Calu3 (cell line): ENCODE results near the gene IFT27. TPM values are rescaled to one million over a fixed set of nuclear protein-coding genes. Genes with fewer than 3 reads are reported as not detected.

Experiments used
- BruUV-seq: library from RNA; stranded (reverse); fragments of 400-500 nt; replicated peaks from 2 replicates; lab custom pipeline; 2021; lab: Mats Ljungman, UMichigan
- CTCF ChIA-PET: fragments of 300-600 bp; sonication (Branson Sonifier 250); formaldehyde crosslinking; loops from one replicate; lab custom pipeline; 2022; ENCODE audit warnings: antibody characterized with exemption; lab: Charles Lee
- DNase-seq: peaks from one replicate; pipeline ENCODE4 v3.0.0; 2022
- H3K27ac Mint-ChIP-seq: one replicate; pipeline ENCODE4 v1.8.0; 2022; ENCODE audit warnings: mixed read lengths; ENCODE audit not compliant: unreplicated experiment
- H3K27me3 Mint-ChIP-seq: one replicate; pipeline ENCODE4 v1.8.0; 2022; ENCODE audit warnings: mixed read lengths; ENCODE audit not compliant: unreplicated experiment
- H3K36me3 Mint-ChIP-seq: one replicate; pipeline ENCODE4 v1.8.0; 2022; ENCODE audit warnings: mild to moderate bottlenecking, moderate library complexity, mixed read lengths; ENCODE audit not compliant: insufficient read depth, unreplicated experiment
- H3K4me1 Mint-ChIP-seq: one replicate; pipeline ENCODE4 v1.8.0; 2022; ENCODE audit warnings: mild to moderate bottlenecking, low read depth, mixed read lengths; ENCODE audit not compliant: unreplicated experiment
- H3K4me3 Mint-ChIP-seq: one replicate; pipeline ENCODE4 v1.8.0; 2022; ENCODE audit warnings: mild to moderate bottlenecking, low read depth, moderate library complexity, mixed read lengths; ENCODE audit not compliant: unreplicated experiment
- H3K9me3 Mint-ChIP-seq: one replicate; pipeline ENCODE4 v1.8.0; 2022; ENCODE audit warnings: low read depth, mixed read lengths; ENCODE audit not compliant: unreplicated experiment
- intact Hi-C: fragments of 100-400 bp; cut with micrococcal nuclease; formaldehyde crosslinking; loops from one replicate; pipeline ENCODE4 v1.10.0; 2022; ENCODE audit not compliant: unreplicated experiment
- total RNA-seq: library from RNA; stranded (reverse); gene quantifications from 2 replicates; pipeline ENCODE4 v1.2.3, GENCODE V29; 2022
- TF ChIP-seq, protein P1 (sequence below): fragments of 200-600 bp; IDR thresholded peaks from one replicate; pipeline ENCODE4 v1.8.0; 2022; ENCODE audit warnings: antibody characterized with exemption; ENCODE audit not compliant: unreplicated experiment

The IFT27 gene
- total RNA-seq, 1 experiment from 2014 or later = 41.0 TPM

- BruUV-seq = no TSS peak
- Mint-ChIP-seq H3K36me3 (no peaks in the 10 kb centered on the region), H3K4me1 (no peaks in the 10 kb centered on the region), H3K9me3 (no peaks in the 10 kb centered on the region), H3K27me3 (peaks cover 97% of the 10 kb centered on the region), H3K27ac (no peak overlapping the region), H3K4me3 (no peak overlapping the region)
- DNase-seq = no peak
- CTCF ChIA-PET = no interaction called here
- TF ChIP-seq, protein P1, sequence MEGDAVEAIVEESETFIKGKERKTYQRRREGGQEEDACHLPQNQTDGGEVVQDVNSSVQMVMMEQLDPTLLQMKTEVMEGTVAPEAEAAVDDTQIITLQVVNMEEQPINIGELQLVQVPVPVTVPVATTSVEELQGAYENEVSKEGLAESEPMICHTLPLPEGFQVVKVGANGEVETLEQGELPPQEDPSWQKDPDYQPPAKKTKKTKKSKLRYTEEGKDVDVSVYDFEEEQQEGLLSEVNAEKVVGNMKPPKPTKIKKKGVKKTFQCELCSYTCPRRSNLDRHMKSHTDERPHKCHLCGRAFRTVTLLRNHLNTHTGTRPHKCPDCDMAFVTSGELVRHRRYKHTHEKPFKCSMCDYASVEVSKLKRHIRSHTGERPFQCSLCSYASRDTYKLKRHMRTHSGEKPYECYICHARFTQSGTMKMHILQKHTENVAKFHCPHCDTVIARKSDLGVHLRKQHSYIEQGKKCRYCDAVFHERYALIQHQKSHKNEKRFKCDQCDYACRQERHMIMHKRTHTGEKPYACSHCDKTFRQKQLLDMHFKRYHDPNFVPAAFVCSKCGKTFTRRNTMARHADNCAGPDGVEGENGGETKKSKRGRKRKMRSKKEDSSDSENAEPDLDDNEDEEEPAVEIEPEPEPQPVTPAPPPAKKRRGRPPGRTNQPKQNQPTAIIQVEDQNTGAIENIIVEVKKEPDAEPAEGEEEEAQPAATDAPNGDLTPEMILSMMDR = no peak
- intact Hi-C loops = no loop called here
Measured at GRCh38 chr22:36715647-36716046, 60.3 kb downstream of the IFT27 start.

GRCh38 chr22:36714110-36714509 is 61.8 kb downstream of the IFT27 start:
- H3K36me3 Mint-ChIP-seq = no peaks in the 10 kb centered on the region
- BruUV-seq = no TSS peak
- intact Hi-C loops = no loop called here
- H3K9me3 Mint-ChIP-seq = no peaks in the 10 kb centered on the region
- no peak overlapping the region for H3K27ac Mint-ChIP-seq
- CTCF ChIA-PET = interaction anchor here (1.1 kb wide), 1 partner anchor 167 kb away, joined by 3 read pairs; no protein-coding TSS in a partner anchor
- no peak for DNase-seq
- no peaks in the 10 kb centered on the region for H3K4me1 Mint-ChIP-seq
- no peak overlapping the region for H3K4me3 Mint-ChIP-seq
- H3K27me3 Mint-ChIP-seq = peaks cover 97% of the 10 kb centered on the region
- TF ChIP-seq, protein P1 = no peak

DNA sequence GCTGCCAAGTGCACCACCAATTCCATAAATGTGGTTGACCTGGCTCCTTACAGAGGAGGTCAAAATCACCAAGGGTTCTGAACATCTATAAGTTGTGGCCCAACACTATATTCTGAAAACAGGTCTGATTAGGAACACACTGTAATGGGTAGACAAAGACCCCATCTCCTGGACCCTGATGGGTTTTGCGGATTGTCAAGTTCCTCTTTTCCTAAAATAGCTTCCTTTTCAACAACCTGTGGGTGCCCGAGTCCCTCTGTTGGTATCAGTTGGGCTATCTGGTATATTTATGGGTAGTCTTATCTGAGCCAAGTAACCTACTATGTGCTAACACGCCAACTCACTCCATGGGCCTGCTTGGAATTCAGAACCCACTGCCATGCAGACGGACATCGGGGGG is 62.5 kb downstream of the IFT27 start:
- Mint-ChIP-seq H3K36me3 (no peaks in the 10 kb centered on the region), H3K4me3 (no peak overlapping the region), H3K27me3 (peaks cover 97% of the 10 kb centered on the region), H3K9me3 (no peaks in the 10 kb centered on the region), H3K4me1 (no peaks in the 10 kb centered on the region), H3K27ac (no peak overlapping the region)
- CTCF ChIA-PET = interaction anchor here (1.1 kb wide), 1 partner anchor 167 kb away, joined by 3 read pairs; no protein-coding TSS in a partner anchor
- DNase-seq = no peak
- intact Hi-C loops = no loop called here
- TF ChIP-seq, protein P1 = no peak
- BruUV-seq = no TSS peak

Other genes starting within 250 kb of the IFT27 start
- 214 and 224 TPM in 2 replicates for gene EIF3D, start 247.0 kb downstream of the IFT27 start, total RNA-seq
- gene CACNG2, start 72.4 kb downstream of the IFT27 start, total RNA-seq = not detected in 2 replicates
- gene PVALB, start 40.9 kb upstream of the IFT27 start, total RNA-seq = not detected in 2 replicates
- 0.54 TPM in 1 of 2 replicates, not detected in the other for gene NCF4, start 84.9 kb upstream of the IFT27 start, total RNA-seq
- not detected in 2 replicates for gene CSF2RB, start 137.5 kb upstream of the IFT27 start, total RNA-seq
- 52.2 and 64.7 TPM in 2 replicates for gene TST, start 243.3 kb upstream of the IFT27 start, total RNA-seq
- gene MPST, start 243.6 kb upstream of the IFT27 start, total RNA-seq = 60.8 and 73.0 TPM in 2 replicates